Osteoblast (primary cell): ENCODE data around the gene SESTD1. TPM values are rescaled to one million over a fixed set of nuclear protein-coding genes. Genes with fewer than 3 reads are reported as not detected.

Experiments used
- DNase-seq: peaks from one replicate; pipeline ENCODE4 v3.0.0; 2011; ENCODE audit warnings: low spot score, mixed read lengths; ENCODE audit not compliant: insufficient read length; ENCODE audit errors: missing footprints
- H2AFZ ChIP-seq: 2 replicates; pipeline ENCODE4 v1.6.0; 2011; ENCODE audit warnings: mild to moderate bottlenecking, low read length
- H3K27ac ChIP-seq: 2 replicates; pipeline ENCODE4 v1.5.1; 2011; ENCODE audit warnings: mild to moderate bottlenecking, low read depth, low read length, moderate library complexity
- H3K27me3 ChIP-seq: 2 replicates; pipeline ENCODE4 v1.6.0; 2012; ENCODE audit warnings: mild to moderate bottlenecking, control low read depth, inconsistent platforms, low read length, moderate library complexity; ENCODE audit not compliant: insufficient read depth
- H3K36me3 ChIP-seq: 2 replicates; pipeline ENCODE4 v1.5.1; 2011; ENCODE audit warnings: mild to moderate bottlenecking, low read length, control low read depth, moderate library complexity; ENCODE audit not compliant: insufficient read depth
- H3K4me1 ChIP-seq: 2 replicates; pipeline ENCODE4 v1.5.1; 2011; ENCODE audit warnings: mild to moderate bottlenecking, low read length, control low read depth, moderate library complexity; ENCODE audit not compliant: insufficient read depth
- H3K4me2 ChIP-seq: 2 replicates; pipeline ENCODE4 v1.6.0; 2011; ENCODE audit warnings: mild to moderate bottlenecking, low read length; ENCODE audit not compliant: insufficient read depth
- H3K4me3 ChIP-seq: fragments of 200-600 bp; sonication (generic); 3 replicates; pipeline ENCODE4 v1.5.1; 2012; ENCODE audit warnings: mild to moderate bottlenecking, low read length, inconsistent platforms; ENCODE audit not compliant: insufficient read depth
- H3K79me2 ChIP-seq: 2 replicates; pipeline ENCODE4 v1.6.0; 2012; ENCODE audit warnings: mild to moderate bottlenecking, low read length, control low read depth, inconsistent platforms; ENCODE audit not compliant: insufficient read depth
- H3K9me3 ChIP-seq: 2 replicates; pipeline ENCODE4 v1.5.1; 2011; ENCODE audit warnings: low read depth, low read length, control low read depth
- H4K20me1 ChIP-seq: 2 replicates; pipeline ENCODE4 v1.6.0; 2012; ENCODE audit warnings: mild to moderate bottlenecking, low read length, control low read depth; ENCODE audit not compliant: insufficient read depth
- total RNA-seq: library from RNA; depleted of rRNA; stranded (reverse); fragments of >200 nt; gene quantifications from 2 replicates; pipeline ENCODE4 v1.2.3, GENCODE V29; 2012
- TF ChIP-seq, protein P1 (sequence below): IDR thresholded peaks from 2 replicates; pipeline ENCODE4 v1.5.1; 2011; ENCODE audit warnings: mild to moderate bottlenecking, low read depth, low read length, moderate library complexity; ENCODE audit errors: extremely low read depth

SESTD1 gene
- total RNA-seq, 1 donor = 51.0 TPM

GRCh38 chr2:179177694-179178093 lies 86.9 kb downstream of the SESTD1 start:
- Histone ChIP-seq H3K27me3 (no peaks in the 10 kb centered on the region), H4K20me1 (no peaks in the 10 kb centered on the region), H3K27ac (no peak overlapping the region), H3K4me1 (no peaks in the 10 kb centered on the region), H3K79me2 (peaks cover 19% of the 10 kb centered on the region), H3K4me2 (no peak overlapping the region), H3K9me3 (no peaks in the 10 kb centered on the region), H2AFZ (no peak overlapping the region), H3K4me3 (no peak overlapping the region), H3K36me3 (peaks cover 11% of the 10 kb centered on the region)
- DNase-seq = no peak
- TF ChIP-seq, protein P1, sequence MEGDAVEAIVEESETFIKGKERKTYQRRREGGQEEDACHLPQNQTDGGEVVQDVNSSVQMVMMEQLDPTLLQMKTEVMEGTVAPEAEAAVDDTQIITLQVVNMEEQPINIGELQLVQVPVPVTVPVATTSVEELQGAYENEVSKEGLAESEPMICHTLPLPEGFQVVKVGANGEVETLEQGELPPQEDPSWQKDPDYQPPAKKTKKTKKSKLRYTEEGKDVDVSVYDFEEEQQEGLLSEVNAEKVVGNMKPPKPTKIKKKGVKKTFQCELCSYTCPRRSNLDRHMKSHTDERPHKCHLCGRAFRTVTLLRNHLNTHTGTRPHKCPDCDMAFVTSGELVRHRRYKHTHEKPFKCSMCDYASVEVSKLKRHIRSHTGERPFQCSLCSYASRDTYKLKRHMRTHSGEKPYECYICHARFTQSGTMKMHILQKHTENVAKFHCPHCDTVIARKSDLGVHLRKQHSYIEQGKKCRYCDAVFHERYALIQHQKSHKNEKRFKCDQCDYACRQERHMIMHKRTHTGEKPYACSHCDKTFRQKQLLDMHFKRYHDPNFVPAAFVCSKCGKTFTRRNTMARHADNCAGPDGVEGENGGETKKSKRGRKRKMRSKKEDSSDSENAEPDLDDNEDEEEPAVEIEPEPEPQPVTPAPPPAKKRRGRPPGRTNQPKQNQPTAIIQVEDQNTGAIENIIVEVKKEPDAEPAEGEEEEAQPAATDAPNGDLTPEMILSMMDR = no peak

- no peaks in the 10 kb centered on the region for H3K27me3 ChIP-seq
- H3K79me2 ChIP-seq = peaks cover 13% of the 10 kb centered on the region
- H2AFZ ChIP-seq = no peak overlapping the region
- H3K27ac ChIP-seq = no peak overlapping the region
- DNase-seq = no peak
- no peak overlapping the region for H3K4me2 ChIP-seq
- no peaks in the 10 kb centered on the region for H3K4me1 ChIP-seq
- TF ChIP-seq, protein P1 = no peak
- no peaks in the 10 kb centered on the region for H4K20me1 ChIP-seq
- H3K9me3 ChIP-seq = no peaks in the 10 kb centered on the region
- no peak overlapping the region for H3K4me3 ChIP-seq
- peaks cover 10% of the 10 kb centered on the region for H3K36me3 ChIP-seq
Observed at GRCh38 chr2:179174240-179174639, 90.4 kb downstream of the SESTD1 start.

DNA sequence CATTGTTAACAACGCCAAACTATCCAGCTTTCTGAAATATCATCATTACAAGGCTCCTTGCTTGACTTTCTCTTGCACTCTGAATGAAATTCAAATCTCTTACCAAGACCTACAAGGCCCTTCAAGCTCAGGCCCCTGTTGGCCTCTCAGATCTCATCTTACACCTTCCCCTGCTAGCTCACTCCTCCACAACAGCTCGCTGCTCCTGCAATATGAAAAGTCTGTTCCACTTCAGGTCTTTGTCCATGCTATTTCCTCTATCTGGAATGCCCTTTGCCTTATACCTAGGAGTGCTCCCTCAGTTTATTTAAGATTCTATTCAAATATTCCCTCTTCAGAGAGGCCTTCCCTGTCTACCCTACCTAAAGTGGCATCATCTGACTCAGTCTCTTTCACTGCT lies 91.7 kb downstream of the SESTD1 start:
- H3K4me1 ChIP-seq = no peaks in the 10 kb centered on the region
- H3K27me3 ChIP-seq = no peaks in the 10 kb centered on the region
- peaks cover 7% of the 10 kb centered on the region for H3K79me2 ChIP-seq
- no peak overlapping the region for H3K4me2 ChIP-seq
- no peak for DNase-seq
- TF ChIP-seq, protein P1 = no peak
- no peaks in the 10 kb centered on the region for H3K9me3 ChIP-seq
- no peaks in the 10 kb centered on the region for H4K20me1 ChIP-seq
- no peak overlapping the region for H2AFZ ChIP-seq
- peaks cover 7% of the 10 kb centered on the region for H3K36me3 ChIP-seq
- H3K4me3 ChIP-seq = no peak overlapping the region
- no peak overlapping the region for H3K27ac ChIP-seq

DNA sequence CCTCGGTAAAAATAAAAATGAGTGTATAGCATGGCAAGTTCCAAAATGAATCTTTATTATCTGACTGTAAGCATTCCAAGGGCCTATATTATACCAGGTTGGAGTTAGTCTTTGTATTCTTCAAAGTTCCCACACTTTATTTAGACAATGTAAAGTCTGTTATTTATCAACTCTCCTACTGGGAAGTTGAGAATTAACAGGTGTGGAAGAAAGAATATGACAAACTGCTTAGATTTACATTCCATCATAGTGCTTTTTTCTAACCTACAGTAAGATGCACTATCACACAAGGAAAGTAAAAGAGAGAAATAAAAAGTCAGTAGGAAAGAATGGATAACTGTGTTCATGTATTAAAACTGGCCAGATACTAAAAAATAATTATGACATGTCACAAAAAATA lies 93.3 kb downstream of the SESTD1 start:
- TF ChIP-seq, protein P1 = no peak
- no peak overlapping the region for H2AFZ ChIP-seq
- H3K79me2 ChIP-seq = peaks cover 2% of the 10 kb centered on the region
- H4K20me1 ChIP-seq = no peaks in the 10 kb centered on the region
- no peak overlapping the region for H3K27ac ChIP-seq
- no peaks in the 10 kb centered on the region for H3K27me3 ChIP-seq
- DNase-seq = no peak
- H3K4me2 ChIP-seq = no peak overlapping the region
- peaks cover 7% of the 10 kb centered on the region for H3K36me3 ChIP-seq
- no peaks in the 10 kb centered on the region for H3K9me3 ChIP-seq
- H3K4me3 ChIP-seq = no peak overlapping the region
- H3K4me1 ChIP-seq = no peaks in the 10 kb centered on the region
